ENCODE results near the gene SOBP.

DNA sequence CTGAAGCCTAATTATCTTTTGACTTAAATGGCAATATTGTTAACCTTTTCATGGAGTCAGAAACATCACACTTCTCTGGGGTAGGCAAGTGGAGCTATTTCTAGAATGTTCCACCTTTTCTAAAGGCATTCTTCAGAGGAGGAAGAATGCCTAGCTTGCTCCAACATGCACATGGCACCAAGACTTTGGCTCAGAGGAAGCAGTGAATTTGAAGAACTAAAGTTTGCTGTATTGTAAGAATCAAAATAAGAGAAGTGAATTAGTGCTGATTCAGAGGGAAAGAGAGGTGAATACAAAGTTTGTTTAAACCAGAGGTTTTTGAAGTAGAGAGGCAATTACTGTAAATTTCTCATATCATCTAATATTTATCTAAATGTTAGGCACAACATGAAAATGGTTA lies 92.2 kb downstream of the SOBP start:
- TF ChIP-seq, protein P1, sequence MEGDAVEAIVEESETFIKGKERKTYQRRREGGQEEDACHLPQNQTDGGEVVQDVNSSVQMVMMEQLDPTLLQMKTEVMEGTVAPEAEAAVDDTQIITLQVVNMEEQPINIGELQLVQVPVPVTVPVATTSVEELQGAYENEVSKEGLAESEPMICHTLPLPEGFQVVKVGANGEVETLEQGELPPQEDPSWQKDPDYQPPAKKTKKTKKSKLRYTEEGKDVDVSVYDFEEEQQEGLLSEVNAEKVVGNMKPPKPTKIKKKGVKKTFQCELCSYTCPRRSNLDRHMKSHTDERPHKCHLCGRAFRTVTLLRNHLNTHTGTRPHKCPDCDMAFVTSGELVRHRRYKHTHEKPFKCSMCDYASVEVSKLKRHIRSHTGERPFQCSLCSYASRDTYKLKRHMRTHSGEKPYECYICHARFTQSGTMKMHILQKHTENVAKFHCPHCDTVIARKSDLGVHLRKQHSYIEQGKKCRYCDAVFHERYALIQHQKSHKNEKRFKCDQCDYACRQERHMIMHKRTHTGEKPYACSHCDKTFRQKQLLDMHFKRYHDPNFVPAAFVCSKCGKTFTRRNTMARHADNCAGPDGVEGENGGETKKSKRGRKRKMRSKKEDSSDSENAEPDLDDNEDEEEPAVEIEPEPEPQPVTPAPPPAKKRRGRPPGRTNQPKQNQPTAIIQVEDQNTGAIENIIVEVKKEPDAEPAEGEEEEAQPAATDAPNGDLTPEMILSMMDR (IDR thresholded peaks at IDR 0.05; ENCODE audit: borderline replicate concordance, extremely low read depth, low read length, poor library complexity, severe bottlenecking), result no peak
- no peak for TF ChIP-seq EZH2 (IDR thresholded peaks at IDR 0.05; ENCODE audit: borderline replicate concordance, low read depth, low read length, severe bottlenecking)
